ENCODE results near the gene UBE2F. TPM values are rescaled to one million over a fixed set of nuclear protein-coding genes. Genes with fewer than 3 reads are reported as not detected.

Gene UBE2F
- total and polyA plus RNA-seq, 9 of the 15 experiments (the other 6 are each of a cell fraction or from before 2014, with no cell fraction given) = 18.1 to 88.1 (median 53.0) TPM

- TF ChIP-seq PHF21A (IDR thresholded peaks at IDR 0.05; ENCODE audit: borderline replicate concordance, low read depth) = peak; percentile 51; the same call in 1 of the 2 replicates
- peak; percentile 91 for TF ChIP-seq ZNF79 (CRISPR knock-in tag; IDR thresholded peaks at IDR 0.05; ENCODE audit: low read depth)
- TF ChIP-seq, protein P1, sequence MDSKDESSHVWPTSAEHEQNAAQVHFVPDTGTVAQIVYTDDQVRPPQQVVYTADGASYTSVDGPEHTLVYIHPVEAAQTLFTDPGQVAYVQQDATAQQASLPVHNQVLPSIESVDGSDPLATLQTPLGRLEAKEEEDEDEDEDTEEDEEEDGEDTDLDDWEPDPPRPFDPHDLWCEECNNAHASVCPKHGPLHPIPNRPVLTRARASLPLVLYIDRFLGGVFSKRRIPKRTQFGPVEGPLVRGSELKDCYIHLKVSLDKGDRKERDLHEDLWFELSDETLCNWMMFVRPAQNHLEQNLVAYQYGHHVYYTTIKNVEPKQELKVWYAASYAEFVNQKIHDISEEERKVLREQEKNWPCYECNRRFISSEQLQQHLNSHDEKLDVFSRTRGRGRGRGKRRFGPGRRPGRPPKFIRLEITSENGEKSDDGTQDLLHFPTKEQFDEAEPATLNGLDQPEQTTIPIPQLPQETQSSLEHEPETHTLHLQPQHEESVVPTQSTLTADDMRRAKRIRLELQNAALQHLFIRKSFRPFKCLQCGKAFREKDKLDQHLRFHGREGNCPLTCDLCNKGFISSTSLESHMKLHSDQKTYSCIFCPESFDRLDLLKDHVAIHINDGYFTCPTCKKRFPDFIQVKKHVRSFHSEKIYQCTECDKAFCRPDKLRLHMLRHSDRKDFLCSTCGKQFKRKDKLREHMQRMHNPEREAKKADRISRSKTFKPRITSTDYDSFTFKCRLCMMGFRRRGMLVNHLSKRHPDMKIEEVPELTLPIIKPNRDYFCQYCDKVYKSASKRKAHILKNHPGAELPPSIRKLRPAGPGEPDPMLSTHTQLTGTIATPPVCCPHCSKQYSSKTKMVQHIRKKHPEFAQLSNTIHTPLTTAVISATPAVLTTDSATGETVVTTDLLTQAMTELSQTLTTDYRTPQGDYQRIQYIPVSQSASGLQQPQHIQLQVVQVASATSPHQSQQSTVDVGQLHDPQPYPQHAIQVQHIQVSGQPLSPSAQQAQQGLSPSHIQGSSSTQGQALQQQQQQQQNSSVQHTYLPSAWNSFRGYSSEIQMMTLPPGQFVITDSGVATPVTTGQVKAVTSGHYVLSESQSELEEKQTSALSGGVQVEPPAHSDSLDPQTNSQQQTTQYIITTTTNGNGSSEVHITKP (IDR thresholded peaks at IDR 0.05; ENCODE audit: partially characterized antibody) = peak; percentile 76
- peak; percentile 99 for TF ChIP-seq NCOR1 (IDR thresholded peaks at IDR 0.05)
- TF ChIP-seq CTBP1 (IDR thresholded peaks at IDR 0.05; ENCODE audit: borderline replicate concordance) = peak; percentile 98
- TF ChIP-seq ZNF551 (CRISPR knock-in tag; IDR thresholded peaks at IDR 0.05) = no peak
- peak; percentile 90 for TF ChIP-seq KHSRP (IDR thresholded peaks at IDR 0.05)
- TF ChIP-seq ARNT (IDR thresholded peaks at IDR 0.05) = peak; percentile 93 to 97
- TF ChIP-seq ZZZ3 (IDR thresholded peaks at IDR 0.05) = no peak
- TF ChIP-seq ZFX (CRISPR knock-in tag; IDR thresholded peaks at IDR 0.05) = peak; percentile 79
- no peak for TF ChIP-seq HNRNPUL1 (IDR thresholded peaks at IDR 0.05; ENCODE audit: low read length)
- TF ChIP-seq ZNF445 (CRISPR knock-in tag; IDR thresholded peaks at IDR 0.05; ENCODE audit: low read depth) = 0 out of 2 replicates have a peak, but pooled peaks have one; percentile 83
- TF ChIP-seq NFE2 (IDR thresholded peaks at IDR 0.05; ENCODE audit: low read depth) = peak; percentile 52; the same call in 1 of the 2 replicates
- TF ChIP-seq FOXM1 (IDR thresholded peaks at IDR 0.05; ENCODE audit: low read depth) = peak; percentile 97
- TF ChIP-seq FOXM1 (CRISPR knock-in tag; IDR thresholded peaks at IDR 0.05; ENCODE audit: low read depth) = no peak
- no peak for TF ChIP-seq HEY1 (CRISPR knock-in tag; IDR thresholded peaks at IDR 0.05; ENCODE audit: borderline replicate concordance)
- TF ChIP-seq, protein P2, sequence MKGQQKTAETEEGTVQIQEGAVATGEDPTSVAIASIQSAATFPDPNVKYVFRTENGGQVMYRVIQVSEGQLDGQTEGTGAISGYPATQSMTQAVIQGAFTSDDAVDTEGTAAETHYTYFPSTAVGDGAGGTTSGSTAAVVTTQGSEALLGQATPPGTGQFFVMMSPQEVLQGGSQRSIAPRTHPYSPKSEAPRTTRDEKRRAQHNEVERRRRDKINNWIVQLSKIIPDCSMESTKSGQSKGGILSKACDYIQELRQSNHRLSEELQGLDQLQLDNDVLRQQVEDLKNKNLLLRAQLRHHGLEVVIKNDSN (CRISPR knock-in tag; IDR thresholded peaks at IDR 0.05) = no peak
- TF ChIP-seq NFATC3 (IDR thresholded peaks at IDR 0.05) = no peak; the same call in 1 of the 2 replicates
- no peak for TF ChIP-seq SMAD2 (IDR thresholded peaks at IDR 0.05; ENCODE audit: low read depth, low read length)
- no peak for TF ChIP-seq CHD2 (IDR thresholded peaks at IDR 0.05; ENCODE audit: low read depth, low read length)
- peak; percentile 62 for TF ChIP-seq ZNF384 (IDR thresholded peaks at IDR 0.05; ENCODE audit: low read depth, low read length)
- TF ChIP-seq ELF1 (tag; IDR thresholded peaks at IDR 0.05) = peak; percentile 71; the same call in 1 of the 2 replicates
- TF ChIP-seq HMGN3 (IDR thresholded peaks at IDR 0.05; ENCODE audit: borderline replicate concordance, extremely low read depth, insufficient read length, low read depth, low read length) = peak; percentile 87
- TF ChIP-seq CHAMP1 (IDR thresholded peaks at IDR 0.05) = peak; percentile 96
These were observed 2.0 kb upstream of the UBE2F start (continued) for GRCh38 chr2:237964578-237965404.

Data from K562 (cell line).